Sciatic nerve (tissue), 2 donors: ENCODE measurements around the gene GSTM5. TPM values are rescaled to one million over a fixed set of nuclear protein-coding genes. Genes with fewer than 3 reads are reported as not detected.
"Not testable (repeated sequence)": the region's sequence is repeated elsewhere in the genome, so short reads cannot be mapped to it uniquely, and the experiment has no call there.

Source experiments
- ATAC-seq: fragments of 200-7000 bp; cut with Tn5 transposase; one replicate; pipeline ENCODE4 v1.9.1; 2020; ENCODE audit warnings: mild to moderate bottlenecking, moderate library complexity
- DNase-seq: peaks from one replicate; pipeline ENCODE4 v3.0.0-alpha.2; 2020; ENCODE audit warnings: low spot score
- intact Hi-C: fragments of 100-400 bp; cut with DNase I; formaldehyde crosslinking; loops from one replicate; pipeline ENCODE4 v1.14.2; 2022
- total RNA-seq: library from RNA; stranded (reverse); fragmentation: NEBNext Ultra II Directional; extraction: Animal tissue kit (Norgen Biotek cat#: 25700); gene quantifications from one replicate; pipeline ENCODE4 v1.2.1, GENCODE V29; 2021
- donor health status: DM: no; HTN: no; CAD: no.
- donor health status: DM: no; HTN: no; CAD: no.

Gene GSTM5
- total RNA-seq, 1 donor from 2014 or later, result 41.6 TPM

- intact Hi-C loops, result no loop called here
- ATAC-seq (no peak), DNase-seq (peak; percentile 71)
Measured at GRCh38 chr1:109691759-109692158, 20.3 kb upstream of the GSTM5 start.

GRCh38 chr1:109694400-109694799 is 17.7 kb upstream of the GSTM5 start:
- DNase-seq, intact Hi-C loops, ATAC-seq: not testable (repeated sequence)

- ATAC-seq, intact Hi-C loops: not testable (repeated sequence)
Measured at GRCh38 chr1:109695138-109695537, 16.9 kb upstream of the GSTM5 start.

DNA sequence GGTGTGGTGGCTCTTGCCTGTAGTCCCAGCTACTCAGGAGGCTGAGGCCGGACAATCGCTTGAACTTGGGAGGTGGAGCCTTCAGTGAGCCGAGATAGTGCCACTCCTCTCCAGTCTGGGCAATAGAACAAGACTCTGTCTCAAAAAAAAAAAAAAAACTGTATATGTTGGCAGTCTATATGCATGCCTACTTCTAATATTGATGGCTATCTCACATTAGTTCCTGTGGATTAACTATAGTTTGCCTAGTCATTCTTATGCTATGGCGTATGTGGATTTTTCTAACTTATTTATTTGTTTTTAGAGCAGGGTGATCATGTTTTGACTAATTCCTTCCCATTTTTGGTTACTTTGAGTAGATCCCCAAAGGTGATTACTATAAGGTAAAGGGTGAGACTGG is 15.0 kb upstream of the GSTM5 start:
- intact Hi-C loops, result no loop called here
- ATAC-seq, result no peak
- DNase-seq, result no peak

More at GRCh38 chr1:109695138-109695537, 16.9 kb upstream of the GSTM5 start:
- DNase-seq, result not testable (repeated sequence)

GRCh38 chr1:109697861-109698260 is 14.2 kb upstream of the GSTM5 start:
- intact Hi-C loops, DNase-seq, ATAC-seq: not testable (repeated sequence)

GRCh38 chr1:109702940-109703339 is 9.1 kb upstream of the GSTM5 start:
- not testable (repeated sequence) for DNase-seq, ATAC-seq

GRCh38 chr1:109704173-109704572 is 7.9 kb upstream of the GSTM5 start:
- intact Hi-C loops, result no loop called here
- no peak for ATAC-seq
- DNase-seq, result no peak

More at GRCh38 chr1:109702940-109703339, 9.1 kb upstream of the GSTM5 start:
- intact Hi-C loops, result not testable (repeated sequence)

DNA sequence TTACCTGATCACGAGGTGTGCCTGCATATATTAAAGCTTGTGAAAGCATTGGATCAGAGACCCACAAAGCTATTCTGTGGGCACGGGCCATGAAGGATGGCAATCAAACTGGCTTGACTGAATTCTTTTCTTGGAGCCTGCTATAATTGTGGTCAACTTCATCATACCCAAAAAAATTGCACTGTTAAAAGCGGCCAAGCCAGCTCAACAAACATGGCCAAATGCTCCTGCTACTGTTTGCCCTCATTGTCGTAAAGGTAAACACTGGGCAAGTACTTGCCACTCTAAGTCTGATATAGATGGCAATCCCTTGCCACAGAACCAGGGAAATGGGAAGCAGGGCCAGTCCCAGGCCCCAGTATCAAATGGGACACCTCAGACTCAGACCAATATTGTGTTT is 6.6 kb upstream of the GSTM5 start:
- intact Hi-C loops, result no loop called here
- DNase-seq (no peak), ATAC-seq (no peak)

- ATAC-seq, DNase-seq, intact Hi-C loops: not testable (repeated sequence)
Measured at GRCh38 chr1:109708949-109709348, 3.1 kb upstream of the GSTM5 start.

DNA sequence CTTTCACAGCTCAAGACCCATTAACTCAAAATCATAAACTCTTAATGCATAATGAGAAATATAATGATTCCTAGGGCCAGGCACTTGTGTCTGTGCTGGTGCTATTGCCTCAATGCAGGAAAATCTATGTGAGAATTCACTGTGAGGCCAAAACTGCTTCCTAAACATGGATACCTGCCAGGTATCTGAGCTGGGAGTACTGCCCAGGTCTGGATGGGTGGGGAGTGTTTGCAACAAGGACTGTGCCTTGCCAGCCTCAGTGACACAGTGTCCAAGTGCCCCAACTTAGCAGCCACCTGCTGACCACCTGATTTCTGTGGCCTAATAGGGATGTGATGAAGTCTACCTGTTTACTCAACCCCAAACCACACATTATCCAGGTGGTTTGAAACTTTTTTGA is 2.2 kb upstream of the GSTM5 start:
- ATAC-seq, intact Hi-C loops, DNase-seq: not testable (repeated sequence)

GRCh38 chr1:109712321-109712864 is 342 bp downstream of the GSTM5 start:
- no peak for DNase-seq
- ATAC-seq, result peak; percentile 56
- intact Hi-C loops, result no loop called here

DNA sequence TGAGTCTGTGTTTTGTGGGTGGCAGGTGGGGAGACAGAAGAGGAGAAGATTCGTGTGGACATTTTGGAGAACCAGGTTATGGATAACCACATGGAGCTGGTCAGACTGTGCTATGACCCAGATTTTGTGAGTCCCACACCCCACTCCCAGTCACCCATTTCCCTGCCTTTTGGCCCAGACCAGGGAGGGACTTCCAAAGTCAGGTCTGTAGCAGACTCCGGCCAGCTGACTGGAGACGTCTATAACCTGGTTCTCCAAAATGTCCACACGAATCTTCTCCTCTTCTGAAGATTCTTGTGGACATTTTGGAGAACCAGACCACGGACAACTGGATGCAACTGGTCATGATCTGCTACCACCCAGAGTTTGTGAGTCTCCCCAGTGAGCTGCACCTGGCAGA is 1.6 kb downstream of the GSTM5 start:
- ATAC-seq (no peak), DNase-seq (no peak)
- intact Hi-C loops, result no loop called here

- DNase-seq (no peak), ATAC-seq (no peak)
- intact Hi-C loops, result no loop called here
Measured at GRCh38 chr1:109714661-109715372, 2.8 kb downstream of the GSTM5 start.

DNA sequence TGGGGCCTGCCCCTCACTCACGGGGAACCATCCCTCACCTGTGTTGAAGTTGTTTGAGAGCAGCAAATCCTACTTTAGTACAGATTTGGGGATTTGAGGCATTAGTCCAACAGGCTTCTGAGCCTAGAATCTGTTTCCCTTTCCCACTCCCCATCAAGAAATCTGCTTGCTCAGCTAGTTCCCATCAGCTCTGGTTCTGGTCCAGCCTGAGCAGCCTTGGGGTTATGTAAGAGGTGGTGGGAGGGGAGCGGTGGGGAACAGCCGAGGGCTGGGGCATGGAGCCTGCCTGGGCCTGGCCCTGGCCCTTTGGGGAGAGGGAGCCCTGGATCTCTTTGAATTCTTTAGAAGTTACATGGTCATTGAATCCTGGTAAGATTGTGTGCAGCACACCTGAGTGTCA is 4.1 kb downstream of the GSTM5 start:
- no peak for DNase-seq

DNA sequence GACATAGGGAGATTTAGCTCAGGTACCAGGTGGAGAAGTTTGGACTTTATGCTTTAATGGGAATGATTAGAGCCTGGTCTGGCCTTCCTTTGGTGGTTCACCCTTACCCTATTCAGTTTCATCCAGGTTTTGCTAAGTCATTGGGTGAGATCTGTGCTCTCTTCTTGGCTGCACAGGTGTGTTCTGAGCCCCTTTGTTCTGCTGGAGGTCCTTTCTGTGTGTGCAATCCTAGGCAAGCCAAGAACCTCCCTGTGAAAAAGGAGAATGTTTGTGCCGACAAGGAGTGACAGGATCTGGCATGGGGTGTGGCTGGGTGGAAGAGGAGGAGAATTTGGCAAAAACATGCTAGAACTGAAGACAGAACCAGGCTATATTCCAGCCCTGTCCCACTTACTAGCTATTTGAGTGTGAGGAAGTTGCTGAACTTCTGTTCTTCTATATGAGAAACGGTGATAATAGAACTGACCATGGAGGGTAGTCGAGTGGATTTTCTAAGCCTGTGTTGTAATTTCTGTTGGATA is 4.6 kb downstream of the GSTM5 start:
- no peak for DNase-seq
- ATAC-seq, result peak; percentile 59
- intact Hi-C loops, result no loop called here

More for the DNA sequence above, 4.1 kb downstream of the GSTM5 start:
- intact Hi-C loops, result no loop called here
- ATAC-seq, result peak; percentile 32

GRCh38 chr1:109717729-109718128 is 5.7 kb downstream of the GSTM5 start:
- intact Hi-C loops, result no loop called here
- ATAC-seq (no peak), DNase-seq (no peak)

DNA sequence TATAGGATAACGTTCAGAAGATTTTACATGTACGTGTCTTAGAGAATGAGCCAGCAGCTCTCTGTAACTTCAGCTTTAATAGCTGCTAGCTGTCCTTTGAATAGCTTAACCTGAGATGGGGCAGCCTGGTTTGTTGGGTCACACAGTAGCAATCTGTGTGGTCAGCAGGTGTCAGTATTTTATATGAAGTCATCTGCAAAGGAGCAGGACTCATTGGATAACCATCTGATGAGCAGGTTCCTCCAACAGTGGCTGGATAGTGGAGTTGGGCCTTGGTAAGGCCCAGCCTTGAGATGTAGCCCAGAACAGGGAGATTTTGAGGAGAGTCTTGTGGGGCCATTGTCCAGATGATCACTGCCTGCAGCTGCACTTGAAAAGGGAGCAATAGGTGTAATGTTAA is 6.4 kb downstream of the GSTM5 start:
- intact Hi-C loops, result no loop called here
- no peak for DNase-seq
- ATAC-seq, result no peak

- intact Hi-C loops, result no loop called here
- no peak for DNase-seq
- ATAC-seq, result no peak
Measured at GRCh38 chr1:109719337-109719837, 7.3 kb downstream of the GSTM5 start.

DNA sequence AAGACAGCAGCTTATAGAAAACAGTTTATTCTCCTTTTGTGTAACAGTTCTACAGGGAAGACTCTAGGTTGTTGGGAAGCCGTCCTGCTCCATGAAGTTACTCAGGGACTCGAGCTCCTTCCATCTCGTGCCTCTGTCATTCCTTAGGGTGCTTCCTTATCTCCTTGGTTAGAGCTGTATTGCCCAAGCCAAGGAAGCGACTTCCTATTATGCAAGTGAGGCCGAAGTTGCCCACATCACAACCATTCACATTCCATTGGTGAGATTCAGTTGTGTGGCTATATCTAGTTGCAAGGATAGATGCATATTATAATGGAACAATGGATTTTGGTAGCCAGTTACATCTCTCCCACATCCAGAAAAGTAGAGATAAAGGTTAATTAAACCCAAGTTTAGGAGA is 9.0 kb downstream of the GSTM5 start:
- no peak for DNase-seq
- intact Hi-C loops, result no loop called here
- ATAC-seq, result no peak

- DNase-seq (no peak), ATAC-seq (no peak)
- intact Hi-C loops, result no loop called here
Measured at GRCh38 chr1:109721971-109722370, 9.9 kb downstream of the GSTM5 start.
